ENCODE measurements around the gene MRPL23. TPM values are rescaled to one million over a fixed set of nuclear protein-coding genes. Genes with fewer than 3 reads are reported as not detected.

The MRPL23 gene
- total RNA-seq, 4 donors from 2014 or later: 93.3 to 116 (median 95.0) TPM

DNA sequence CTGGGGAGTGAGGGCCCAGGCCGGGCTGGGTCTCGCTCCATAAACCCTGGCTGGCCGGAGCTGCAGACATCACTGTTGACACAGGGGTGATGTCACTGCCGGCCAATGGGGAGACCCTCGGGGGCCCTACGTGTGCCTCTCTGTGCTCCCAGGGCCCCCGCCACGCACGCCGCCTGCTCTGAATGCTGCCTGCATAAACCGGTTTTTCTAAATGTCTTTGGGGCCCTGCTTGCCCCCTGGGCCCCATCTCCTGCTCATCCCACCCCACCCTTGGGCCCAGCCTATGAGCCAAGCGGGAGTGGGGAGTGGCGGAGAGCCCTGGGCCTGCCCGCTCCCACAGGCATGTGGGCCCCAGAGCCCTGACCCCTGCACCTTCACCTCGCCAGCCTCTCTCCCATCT lies 42.8 kb downstream of the MRPL23 start:
- no peak for TF ChIP-seq POLR2A (IDR thresholded peaks at IDR 0.05)
- TF ChIP-seq, protein P1, sequence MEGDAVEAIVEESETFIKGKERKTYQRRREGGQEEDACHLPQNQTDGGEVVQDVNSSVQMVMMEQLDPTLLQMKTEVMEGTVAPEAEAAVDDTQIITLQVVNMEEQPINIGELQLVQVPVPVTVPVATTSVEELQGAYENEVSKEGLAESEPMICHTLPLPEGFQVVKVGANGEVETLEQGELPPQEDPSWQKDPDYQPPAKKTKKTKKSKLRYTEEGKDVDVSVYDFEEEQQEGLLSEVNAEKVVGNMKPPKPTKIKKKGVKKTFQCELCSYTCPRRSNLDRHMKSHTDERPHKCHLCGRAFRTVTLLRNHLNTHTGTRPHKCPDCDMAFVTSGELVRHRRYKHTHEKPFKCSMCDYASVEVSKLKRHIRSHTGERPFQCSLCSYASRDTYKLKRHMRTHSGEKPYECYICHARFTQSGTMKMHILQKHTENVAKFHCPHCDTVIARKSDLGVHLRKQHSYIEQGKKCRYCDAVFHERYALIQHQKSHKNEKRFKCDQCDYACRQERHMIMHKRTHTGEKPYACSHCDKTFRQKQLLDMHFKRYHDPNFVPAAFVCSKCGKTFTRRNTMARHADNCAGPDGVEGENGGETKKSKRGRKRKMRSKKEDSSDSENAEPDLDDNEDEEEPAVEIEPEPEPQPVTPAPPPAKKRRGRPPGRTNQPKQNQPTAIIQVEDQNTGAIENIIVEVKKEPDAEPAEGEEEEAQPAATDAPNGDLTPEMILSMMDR (IDR thresholded peaks at IDR 0.05): no peak

DNA sequence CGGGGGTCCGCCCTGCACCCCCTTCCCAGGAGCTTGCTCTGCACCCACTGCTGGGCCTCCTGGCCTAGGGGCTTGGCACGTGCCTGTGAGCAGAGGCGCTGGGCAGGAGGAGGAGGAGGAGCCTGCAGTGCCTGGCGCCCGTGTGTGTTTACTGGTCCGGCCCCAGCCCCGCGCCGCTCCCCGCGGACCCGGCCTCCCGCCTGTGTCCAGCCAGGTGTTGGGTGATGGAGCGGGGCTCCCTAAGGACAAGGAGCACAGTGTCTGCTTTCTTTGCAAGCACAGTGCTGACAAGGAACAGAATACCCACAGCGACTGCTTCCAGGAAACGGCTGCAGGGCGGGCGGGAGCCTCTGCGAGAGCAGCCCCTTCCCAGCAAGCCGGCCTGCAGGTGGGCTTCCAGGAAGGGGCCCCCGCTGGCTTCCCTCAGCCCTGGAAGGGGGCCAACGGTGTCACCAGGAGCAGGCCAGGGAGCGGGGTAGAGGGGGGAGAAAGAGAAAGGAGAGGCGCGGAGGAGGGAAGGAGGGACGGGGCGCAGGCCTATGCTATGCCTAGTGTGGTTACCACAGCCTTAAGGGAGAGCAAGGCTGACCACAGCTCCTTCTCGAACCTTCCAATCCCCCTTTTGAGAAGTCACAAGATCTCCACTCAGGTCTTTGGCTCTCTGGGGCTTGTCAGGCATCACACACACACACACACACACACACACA lies 43.9 kb downstream of the MRPL23 start:
- Histone ChIP-seq H3K9me3 (no peaks in the 10 kb centered on the region), H3K4me3 (no peak overlapping the region), H3K27me3 (no peaks in the 10 kb centered on the region), H3K4me1 (no peaks in the 10 kb centered on the region), H3K36me3 (no peaks in the 10 kb centered on the region), H3K27ac (no peak overlapping the region)
- TF ChIP-seq POLR2A (IDR thresholded peaks at IDR 0.05): no peak
- TF ChIP-seq, protein P1 (IDR thresholded peaks at IDR 0.05): no peak
- no peak for DNase-seq

More for the DNA sequence above, 42.8 kb downstream of the MRPL23 start:
- Histone ChIP-seq H3K36me3 (no peaks in the 10 kb centered on the region), H3K9me3 (no peaks in the 10 kb centered on the region), H3K27ac (no peak overlapping the region), H3K4me3 (no peak overlapping the region), H3K4me1 (no peaks in the 10 kb centered on the region), H3K27me3 (no peaks in the 10 kb centered on the region)
- no peak for DNase-seq

GRCh38 chr11:1992111-1992510 lies 45.0 kb downstream of the MRPL23 start:
- Histone ChIP-seq H3K27ac (no peak overlapping the region), H3K36me3 (no peaks in the 10 kb centered on the region), H3K9me3 (no peaks in the 10 kb centered on the region), H3K27me3 (no peaks in the 10 kb centered on the region), H3K4me1 (no peaks in the 10 kb centered on the region), H3K4me3 (no peak overlapping the region)
- TF ChIP-seq POLR2A (IDR thresholded peaks at IDR 0.05): no peak
- TF ChIP-seq, protein P1 (IDR thresholded peaks at IDR 0.05): no peak
- no peak for DNase-seq

GRCh38 chr11:1994121-1994520 lies 47.0 kb downstream of the MRPL23 start:
- Histone ChIP-seq H3K27me3 (no peaks in the 10 kb centered on the region), H3K4me3 (no peak overlapping the region), H3K9me3 (no peaks in the 10 kb centered on the region), H3K27ac (no peak overlapping the region), H3K4me1 (no peaks in the 10 kb centered on the region), H3K36me3 (no peaks in the 10 kb centered on the region)
- DNase-seq: no peak
- TF ChIP-seq, protein P1 (IDR thresholded peaks at IDR 0.05): no peak

GRCh38 chr11:1997755-1998154 lies 50.6 kb downstream of the MRPL23 start, which contains the start of gene H19:
Gene H19, minus strand, starts transcription at chr11:1997842.
- no peaks in the 10 kb centered on the region for H3K4me1 ChIP-seq
- H3K36me3 ChIP-seq: no peaks in the 10 kb centered on the region
- H3K27me3 ChIP-seq: no peaks in the 10 kb centered on the region
- H3K4me3 ChIP-seq: no peak within 1 kb of the TSS
- TF ChIP-seq POLR2A (IDR thresholded peaks at IDR 0.05): no peak
- TF ChIP-seq, protein P1 (IDR thresholded peaks at IDR 0.05): no peak
- no peak for DNase-seq
- no peak within 1 kb of the TSS for H3K27ac ChIP-seq
- no peaks in the 10 kb centered on the region for H3K9me3 ChIP-seq
